HG03521 (cell line): ENCODE measurements around the gene RIPPLY1.
"Not testable (repeated sequence)": the region's sequence is repeated elsewhere in the genome, so short reads cannot be mapped to it uniquely, and the experiment has no call there.

ENCODE experiments used
- ATAC-seq: cut with Tn5 transposase; IDR thresholded peaks from one replicate; pipeline ENCODE4 v1.9.1; 2021; ENCODE audit warnings: mild to moderate bottlenecking, moderate library complexity; ENCODE audit not compliant: unreplicated experiment

The RIPPLY1 gene

GRCh38 chrX:106917830-106918500 lies 14.8 kb upstream of the RIPPLY1 start:
- ATAC-seq: no peak

GRCh38 chrX:106912864-106913263 lies 9.7 kb upstream of the RIPPLY1 start:
- no peak for ATAC-seq

GRCh38 chrX:106906361-106906760 lies 3.2 kb upstream of the RIPPLY1 start:
- no peak for ATAC-seq

- ATAC-seq: no peak
These were observed 2.0 kb upstream of the RIPPLY1 start for GRCh38 chrX:106905064-106905708.

- no peak for ATAC-seq
These were observed 851 bp upstream of the RIPPLY1 start for GRCh38 chrX:106903856-106904528.

- ATAC-seq: no peak
These were observed 457 bp downstream of the RIPPLY1 start for GRCh38 chrX:106902684-106903083.

- ATAC-seq: no peak
These were observed 1.3 kb downstream of the RIPPLY1 start for GRCh38 chrX:106901781-106902219.

GRCh38 chrX:106901341-106901740 lies 1.8 kb downstream of the RIPPLY1 start:
- no peak for ATAC-seq

- no peak for ATAC-seq
These were observed 3.3 kb downstream of the RIPPLY1 start for GRCh38 chrX:106899841-106900240.

GRCh38 chrX:106899276-106899675 lies 3.9 kb downstream of the RIPPLY1 start:
- no peak for ATAC-seq

- peak; percentile 58 for ATAC-seq
These were observed 4.7 kb downstream of the RIPPLY1 start for GRCh38 chrX:106898462-106898861.

GRCh38 chrX:106897259-106897658 lies 5.9 kb downstream of the RIPPLY1 start:
- no peak for ATAC-seq

- ATAC-seq: no peak
These were observed 8.1 kb downstream of the RIPPLY1 start for GRCh38 chrX:106894978-106895452.

- ATAC-seq: no peak
These were observed 8.7 kb downstream of the RIPPLY1 start for GRCh38 chrX:106894392-106894909.

- ATAC-seq: no peak
These were observed 11.2 kb downstream of the RIPPLY1 start for GRCh38 chrX:106891762-106892460.

- no peak for ATAC-seq
These were observed 13.7 kb downstream of the RIPPLY1 start for GRCh38 chrX:106889468-106889867.

- no peak for ATAC-seq
These were observed 28.0 kb downstream of the RIPPLY1 start for GRCh38 chrX:106875151-106875550.

- no peak for ATAC-seq
These were observed 29.1 kb downstream of the RIPPLY1 start for GRCh38 chrX:106874075-106874474.

- ATAC-seq: not testable (repeated sequence)
These were observed 30.3 kb downstream of the RIPPLY1 start for GRCh38 chrX:106872796-106873195.

GRCh38 chrX:106863697-106864096 lies 39.4 kb downstream of the RIPPLY1 start:
- no peak for ATAC-seq
